Large intestine (tissue), 3 donors: ENCODE data around the gene C1orf53. TPM values are rescaled to one million over a fixed set of nuclear protein-coding genes. Genes with fewer than 3 reads are reported as not detected.

Source experiments
- DNase-seq, 2 donors: peaks; one replicate each; pipeline versions ENCODE4 v3.0.0 to v3.0.0-alpha.2; 2013
- H3K27ac ChIP-seq: one replicate; pipeline ENCODE4 v1.5.1; 2013; ENCODE audit warnings: low read length
- H3K27me3 ChIP-seq: 2 replicates; pipeline ENCODE4 v1.6.1; 2013; ENCODE audit warnings: low read length; ENCODE audit not compliant: control insufficient read depth, insufficient read depth
- H3K36me3 ChIP-seq: 2 replicates; pipeline ENCODE4 v1.6.1; 2013; ENCODE audit warnings: low read length; ENCODE audit not compliant: control insufficient read depth, insufficient read depth
- H3K4me1 ChIP-seq: one replicate; pipeline ENCODE4 v1.6.1; 2013; ENCODE audit warnings: low read length; ENCODE audit not compliant: control insufficient read depth, insufficient read depth
- H3K4me3 ChIP-seq: one replicate; pipeline ENCODE4 v1.5.1; 2013; ENCODE audit warnings: low read length
- H3K9me3 ChIP-seq: one replicate; pipeline ENCODE4 v1.6.1; 2013; ENCODE audit warnings: mild to moderate bottlenecking, low read depth, low read length, moderate library complexity; ENCODE audit not compliant: control insufficient read depth
- WGBS: methylation state at CpG from one replicate; pipeline ENCODE4 v1.1.5; 2013; ENCODE audit warnings: low lambda C conversion rate; ENCODE audit not compliant: insufficient coverage; 5-methylcytosine and 5-hydroxymethylcytosine counted together
- polyA plus RNA-seq: library from polyadenylated mRNA; unstranded; fragments of 120-200 nt; gene quantifications from one replicate; pipeline ENCODE4 v1.2.1, GENCODE V29; 2013

The C1orf53 gene
- polyA plus RNA-seq, 1 donor: 8.2 TPM

DNA sequence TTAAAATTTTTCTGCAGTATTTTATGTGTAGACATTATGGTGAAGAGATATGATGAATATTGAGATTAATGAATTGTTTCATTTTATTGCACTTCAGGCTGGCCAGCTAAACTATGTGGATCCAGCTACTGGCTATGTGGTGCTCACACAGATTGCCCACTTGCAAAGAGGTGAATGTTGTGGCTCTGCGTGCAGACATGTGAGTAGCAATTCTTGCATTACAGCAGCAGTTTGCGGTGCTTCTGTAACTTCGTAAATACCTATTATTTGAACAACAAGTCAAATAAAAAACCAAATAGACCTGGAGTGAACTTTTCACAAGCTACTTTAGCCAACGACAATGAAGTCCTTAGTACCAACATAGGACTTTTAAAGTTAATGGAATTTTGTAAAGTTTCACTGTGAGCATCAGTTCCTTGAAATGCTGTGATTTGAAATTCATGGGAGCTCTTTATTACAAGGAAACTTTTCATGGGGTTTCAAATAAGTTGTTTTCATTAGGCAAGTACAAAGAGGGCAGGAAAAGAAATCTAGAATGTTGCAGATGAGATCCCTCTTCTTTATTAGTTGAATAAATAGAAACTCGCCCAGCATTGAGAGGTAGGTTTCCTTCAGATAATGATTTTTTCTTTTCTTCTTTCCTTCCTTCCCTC, 3.4 kb downstream of the C1orf53 start:
- Histone ChIP-seq H3K9me3 (no peaks in the 10 kb centered on the region), H3K4me1 (peaks cover 8% of the 10 kb centered on the region), H3K27me3 (peaks cover 64% of the 10 kb centered on the region), H3K27ac (no peak overlapping the region), H3K4me3 (no peak overlapping the region), H3K36me3 (no peaks in the 10 kb centered on the region)
- DNase-seq: no peak
- 68% methylated on average over 3 of the region's 5 CpGs for WGBS

DNA sequence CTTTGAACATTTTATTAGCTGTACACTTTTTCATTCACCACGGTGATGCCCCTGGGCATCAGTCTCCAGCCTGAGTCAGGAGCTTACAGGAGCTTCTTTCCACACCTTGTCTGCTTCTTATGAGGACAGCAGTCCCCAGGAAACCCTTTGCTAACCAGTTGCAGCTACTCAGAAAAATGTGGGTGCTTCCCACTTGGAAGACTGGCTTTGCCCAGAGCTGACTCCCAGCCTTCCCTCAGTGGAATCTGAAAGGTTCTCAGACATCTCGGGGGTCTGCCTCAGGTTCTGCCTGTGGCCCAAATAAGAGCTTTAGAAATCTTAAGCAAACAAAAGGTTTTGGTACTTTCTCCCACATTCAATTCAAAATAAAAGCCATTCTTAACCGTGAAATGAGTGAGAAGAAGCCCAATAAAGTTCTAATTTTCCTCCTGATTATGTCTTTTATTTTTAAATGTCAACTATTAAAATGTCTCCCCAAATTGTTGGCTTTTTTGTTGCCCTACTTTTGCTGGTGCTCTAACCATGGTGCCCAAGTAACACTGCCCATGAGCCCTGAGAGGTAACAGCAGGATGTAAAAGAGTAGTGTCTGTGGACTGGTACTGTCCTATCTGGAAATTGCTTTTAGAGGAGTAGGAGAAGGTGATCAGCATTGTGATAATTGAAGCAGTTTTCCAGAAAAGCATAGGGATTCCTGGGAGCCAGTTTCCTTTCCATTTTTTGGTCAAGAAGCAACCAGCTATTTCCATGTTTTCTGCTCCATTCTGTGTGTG, 5.6 kb downstream of the C1orf53 start:
- 27% methylated on average over 3 of the region's 3 CpGs for WGBS
- H3K4me3 ChIP-seq: no peak overlapping the region
- H3K36me3 ChIP-seq: no peaks in the 10 kb centered on the region
- H3K9me3 ChIP-seq: peaks cover 4% of the 10 kb centered on the region
- H3K4me1 ChIP-seq: peaks cover 6% of the 10 kb centered on the region
- no peak overlapping the region for H3K27ac ChIP-seq
- DNase-seq: no peak
- peaks cover 86% of the 10 kb centered on the region for H3K27me3 ChIP-seq

DNA sequence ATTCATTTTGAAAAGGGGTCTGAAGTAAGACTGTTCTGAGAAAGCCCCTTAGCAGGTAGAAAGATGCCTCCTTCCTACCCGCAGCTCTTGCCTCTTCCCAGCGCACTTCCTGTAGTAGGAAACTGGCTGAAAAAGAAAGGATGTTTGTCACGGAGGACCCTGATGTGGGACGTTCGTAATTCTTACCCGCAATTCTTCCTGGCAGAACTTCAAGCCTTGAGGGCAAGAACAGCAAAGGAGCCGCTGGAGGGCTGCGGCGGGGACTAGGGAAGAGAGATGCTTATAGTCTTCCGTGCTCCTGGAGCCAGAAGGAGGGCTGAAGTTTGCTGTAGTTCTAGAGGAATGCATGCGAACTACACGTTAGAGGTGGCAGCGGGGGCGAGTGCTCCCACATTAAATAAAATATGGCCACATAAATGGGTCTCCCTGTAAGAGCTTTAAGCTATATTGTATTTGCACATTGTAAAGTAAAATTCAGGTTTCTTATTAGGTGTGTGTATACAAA, 6.3 kb downstream of the C1orf53 start:
- 0% methylated on average over 1 of the region's 14 CpGs for WGBS
- Histone ChIP-seq H3K4me1 (peaks cover 6% of the 10 kb centered on the region), H3K36me3 (no peaks in the 10 kb centered on the region), H3K27ac (no peak overlapping the region), H3K27me3 (peaks cover 88% of the 10 kb centered on the region), H3K4me3 (no peak overlapping the region), H3K9me3 (peaks cover 4% of the 10 kb centered on the region)
- no peak for DNase-seq

DNA sequence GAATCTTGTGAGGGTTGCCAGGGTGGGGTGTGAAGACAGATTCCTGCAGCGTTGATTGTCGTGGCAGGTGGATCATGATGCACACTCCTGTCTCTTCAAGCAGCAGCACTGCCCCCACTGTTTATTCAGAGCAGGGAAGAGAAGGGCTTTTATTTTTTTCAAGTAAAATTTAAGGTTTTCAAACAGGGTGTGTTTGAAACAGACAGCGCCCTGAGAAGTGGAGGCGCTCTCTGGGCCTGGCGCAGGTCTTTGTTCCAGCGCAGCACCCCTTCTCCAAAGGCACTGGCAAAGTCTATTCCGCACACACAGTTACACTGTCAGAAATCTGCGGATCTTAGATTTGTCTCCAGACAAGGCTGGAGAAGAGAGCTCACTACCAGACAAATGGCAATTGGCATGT, 7.0 kb downstream of the C1orf53 start:
- WGBS: 17% methylated on average over 2 of the region's 8 CpGs
- Histone ChIP-seq H3K36me3 (no peaks in the 10 kb centered on the region), H3K9me3 (peaks cover 4% of the 10 kb centered on the region), H3K27ac (no peak overlapping the region), H3K4me3 (no peak overlapping the region), H3K4me1 (peaks cover 6% of the 10 kb centered on the region), H3K27me3 (peaks cover 88% of the 10 kb centered on the region)
- no peak for DNase-seq

DNA sequence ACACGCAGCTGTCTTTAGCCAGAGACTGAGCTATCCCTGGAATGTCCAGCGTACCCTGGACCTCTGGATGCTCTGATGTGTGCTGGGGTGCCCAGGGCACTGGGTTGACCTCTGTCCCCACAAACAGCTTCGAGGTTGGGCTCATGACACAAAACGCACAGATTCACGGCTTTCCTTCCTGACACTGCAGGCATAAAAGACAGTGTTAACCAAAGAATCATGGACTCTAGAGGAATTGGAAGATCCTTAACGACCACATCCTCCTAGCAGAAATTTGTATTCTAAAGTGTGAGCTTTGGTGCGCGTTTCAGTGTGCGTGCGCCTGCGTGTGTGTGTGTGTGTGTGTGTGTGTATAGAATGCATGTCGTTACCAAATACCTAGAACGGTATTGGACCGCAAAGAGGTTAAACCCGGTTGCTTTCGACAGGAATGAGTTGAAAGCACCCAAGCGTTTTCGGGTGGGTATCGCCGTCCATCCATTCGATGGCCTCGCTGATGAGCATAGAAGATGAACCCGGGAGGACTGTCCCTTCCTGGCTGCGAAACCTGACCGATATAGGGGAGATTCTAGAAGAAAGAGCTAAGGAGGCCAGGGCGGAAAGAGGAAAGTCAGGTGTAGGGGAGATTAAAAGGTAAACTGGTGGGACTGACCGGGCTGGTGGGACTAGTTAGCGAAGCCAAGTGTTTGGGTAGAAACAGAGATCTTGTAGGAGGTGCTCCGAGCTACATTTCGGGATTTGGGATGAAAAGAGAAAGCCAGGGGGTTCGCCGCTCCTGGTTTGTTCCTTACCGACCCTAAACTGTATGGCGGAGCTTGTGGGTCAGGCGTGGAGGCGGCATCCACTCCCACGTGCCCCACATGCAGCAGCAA, 7.9 kb downstream of the C1orf53 start:
- peaks cover 6% of the 10 kb centered on the region for H3K4me1 ChIP-seq
- DNase-seq: no peak
- peaks cover 93% of the 10 kb centered on the region for H3K27me3 ChIP-seq
- H3K9me3 ChIP-seq: peaks cover 6% of the 10 kb centered on the region
- H3K27ac ChIP-seq: no peak overlapping the region
- WGBS: no CpG with 5 or more reads among the region's 37 CpGs
- no peaks in the 10 kb centered on the region for H3K36me3 ChIP-seq
- no peak overlapping the region for H3K4me3 ChIP-seq

DNA sequence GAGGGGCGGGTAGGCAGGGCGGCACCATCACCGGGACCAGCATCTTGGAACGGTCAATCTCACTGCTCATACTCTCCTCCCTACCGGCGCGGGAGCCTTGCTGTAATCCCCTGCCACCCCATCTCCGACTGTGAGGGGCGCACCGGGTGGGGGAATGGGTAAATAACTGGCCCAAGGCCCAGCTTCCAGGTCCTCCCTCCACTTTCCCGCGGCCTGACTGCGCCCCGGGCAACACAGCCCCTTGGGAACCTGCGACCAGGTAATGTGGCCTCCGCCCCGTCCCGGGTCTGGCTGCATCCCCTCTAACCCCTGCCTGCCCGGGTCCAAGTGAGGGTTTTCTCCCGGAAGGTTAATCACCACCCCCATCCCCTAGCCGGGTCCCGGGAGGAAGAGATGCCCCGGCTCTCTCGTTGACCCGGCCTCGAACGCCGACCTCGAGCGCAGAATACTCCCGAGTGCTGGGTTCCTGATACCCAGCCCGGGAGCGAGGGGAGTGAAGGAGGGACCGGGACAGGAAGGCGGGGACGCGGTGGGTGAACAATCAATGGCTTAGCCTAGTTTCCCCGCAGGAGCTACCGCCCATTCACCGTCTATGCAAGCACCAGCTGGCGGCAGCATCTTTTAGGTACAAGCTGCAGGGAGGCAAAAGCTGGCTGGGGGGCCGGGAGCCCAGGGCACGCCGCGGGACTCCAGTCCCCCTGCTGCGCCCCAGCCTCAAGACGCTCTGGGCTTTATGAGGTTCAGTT, 8.9 kb downstream of the C1orf53 start:
- Histone ChIP-seq H3K27me3 (peaks cover 93% of the 10 kb centered on the region), H3K27ac (no peak overlapping the region), H3K4me3 (no peak overlapping the region), H3K4me1 (peaks cover 14% of the 10 kb centered on the region), H3K36me3 (no peaks in the 10 kb centered on the region), H3K9me3 (peaks cover 9% of the 10 kb centered on the region)
- WGBS: no CpG with 5 or more reads among the region's 47 CpGs
- DNase-seq: no peak

DNA sequence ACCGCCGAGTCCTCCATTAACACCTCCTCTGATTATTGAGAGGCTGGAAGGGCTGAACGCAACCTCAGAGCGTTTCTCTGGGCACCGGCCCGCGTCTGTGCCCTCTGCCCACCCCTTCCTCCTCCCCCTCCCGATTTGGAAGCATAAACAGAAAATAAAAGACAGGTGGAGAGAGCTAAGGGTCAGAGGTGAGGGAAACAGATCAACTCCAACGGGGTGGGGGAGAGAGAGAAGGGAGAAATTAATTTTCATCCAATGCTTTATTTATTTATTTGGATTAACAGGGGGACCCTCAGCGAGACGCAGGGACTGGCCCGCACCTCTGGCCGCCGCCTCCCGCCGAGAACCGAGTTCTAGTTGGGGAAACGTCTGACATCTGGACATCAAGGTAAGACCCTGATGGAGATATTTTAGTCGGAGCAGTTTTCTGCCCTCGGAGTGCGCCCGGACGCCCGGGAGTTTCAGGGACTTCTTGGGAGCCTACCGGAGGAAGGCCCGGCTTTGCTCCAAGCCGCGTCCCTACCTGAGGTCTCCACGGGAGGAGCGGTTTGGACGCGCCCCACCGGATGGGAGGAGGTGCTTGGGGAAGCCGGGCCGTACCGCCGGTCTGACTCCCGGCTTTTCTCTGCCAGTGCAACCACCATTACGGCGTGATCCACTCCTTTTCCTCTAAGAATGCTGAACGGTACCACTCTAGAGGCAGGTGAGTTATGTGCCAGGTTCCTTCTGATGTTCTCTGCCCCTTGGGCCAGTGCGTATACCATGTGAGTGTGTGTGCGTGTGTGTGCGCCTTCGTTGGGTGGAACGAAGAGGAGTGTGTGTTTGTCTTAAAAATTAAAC, 9.6 kb downstream of the C1orf53 start:
- H3K4me3 ChIP-seq: no peak overlapping the region
- peaks cover 14% of the 10 kb centered on the region for H3K4me1 ChIP-seq
- peaks cover 99% of the 10 kb centered on the region for H3K27me3 ChIP-seq
- no peak for DNase-seq
- 11% methylated on average over 1 of the region's 46 CpGs for WGBS
- peaks cover 9% of the 10 kb centered on the region for H3K9me3 ChIP-seq
- H3K36me3 ChIP-seq: no peaks in the 10 kb centered on the region
- no peak overlapping the region for H3K27ac ChIP-seq

DNA sequence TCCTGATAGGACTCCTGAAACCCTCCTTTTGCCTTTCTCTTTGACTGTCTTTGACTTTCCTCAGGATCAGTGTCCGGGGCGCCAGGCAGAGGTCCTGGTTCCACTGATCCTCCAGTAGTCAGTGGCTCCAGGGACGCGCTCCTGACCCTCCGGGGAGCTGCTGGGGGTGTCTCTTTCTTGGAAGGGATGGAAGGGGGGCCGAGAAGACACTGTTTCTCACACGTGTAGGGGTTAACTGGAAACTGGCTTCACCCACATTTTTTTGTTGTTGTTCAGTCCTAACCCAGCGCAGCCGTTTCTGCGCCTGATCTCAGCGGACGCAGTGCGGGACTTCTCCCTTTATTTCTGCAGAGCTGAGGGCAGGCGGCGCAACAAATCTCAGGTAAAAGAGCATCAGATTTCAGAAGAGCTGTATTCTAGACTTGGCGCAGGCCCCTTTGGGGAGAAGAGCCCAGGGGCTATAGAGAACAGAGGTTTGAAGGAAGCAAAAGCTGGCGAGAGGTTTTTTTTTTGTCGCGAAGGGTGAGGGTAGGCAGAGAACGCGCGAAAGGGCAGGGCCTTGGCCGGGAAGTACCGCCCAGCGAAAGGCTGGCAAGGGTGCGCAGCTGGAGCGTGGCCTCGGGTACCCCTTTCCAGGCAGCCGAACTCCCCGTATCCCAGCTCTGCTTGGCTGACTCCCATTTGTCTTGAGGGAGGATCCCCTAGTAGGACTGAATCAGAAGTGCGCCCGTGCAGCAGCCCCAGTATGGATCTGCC, 10.5 kb downstream of the C1orf53 start:
- Histone ChIP-seq H3K4me1 (peaks cover 16% of the 10 kb centered on the region), H3K9me3 (peaks cover 11% of the 10 kb centered on the region), H3K27me3 (peaks cover 100% of the 10 kb centered on the region)

More for the DNA sequence above, 10.5 kb downstream of the C1orf53 start:
- no peak for DNase-seq
- no CpG with 5 or more reads among the region's 32 CpGs for WGBS
- H3K27ac ChIP-seq: no peak overlapping the region
- no peaks in the 10 kb centered on the region for H3K36me3 ChIP-seq
- H3K4me3 ChIP-seq: no peak overlapping the region
